GM18508 (cell line): ENCODE data around the gene TBC1D1.

Experiments used
- ATAC-seq: cut with Tn5 transposase; IDR thresholded peaks from one replicate; pipeline ENCODE4 v1.9.1; 2021; ENCODE audit warnings: moderate number of reproducible peaks; ENCODE audit not compliant: insufficient read depth, unreplicated experiment

The TBC1D1 gene

GRCh38 chr4:38178392-38178995 lies 287.6 kb downstream of the TBC1D1 start:
- ATAC-seq: no peak

DNA sequence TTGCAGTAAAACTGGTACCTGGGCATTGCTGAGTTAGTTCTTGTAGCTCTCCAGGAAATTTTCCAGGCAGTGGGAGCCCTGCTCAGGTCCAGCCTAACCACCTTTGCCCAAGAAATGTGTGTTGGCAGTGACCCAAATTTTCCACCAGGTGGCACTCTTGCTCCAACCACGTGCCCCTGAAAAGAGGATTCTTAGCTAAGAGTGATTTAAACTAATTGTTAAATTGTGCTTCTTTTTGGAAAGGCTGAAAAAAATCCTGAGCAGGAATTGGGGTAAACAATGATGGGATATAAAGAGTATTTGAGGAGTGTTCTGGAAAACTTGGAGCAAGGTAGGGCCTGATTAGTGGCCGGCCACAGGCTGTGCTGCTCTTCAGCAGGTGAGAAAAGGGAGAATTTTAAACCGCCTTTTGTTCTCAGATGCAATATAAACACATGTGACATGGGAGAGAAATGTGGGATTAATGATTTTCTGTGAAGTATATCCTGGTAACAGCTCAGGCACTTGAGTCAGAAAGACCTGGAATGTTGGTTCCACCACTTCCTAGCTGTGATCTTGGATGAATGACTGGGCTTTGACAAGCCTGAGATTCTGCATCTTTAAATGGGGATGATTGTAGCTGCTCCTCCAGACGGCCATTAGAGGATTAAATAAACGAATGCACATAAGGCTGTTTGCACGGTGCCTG lies 288.9 kb downstream of the TBC1D1 start:
- no peak for ATAC-seq

- no peak for ATAC-seq
These were observed 289.6 kb downstream of the TBC1D1 start for GRCh38 chr4:38180456-38180855.

DNA sequence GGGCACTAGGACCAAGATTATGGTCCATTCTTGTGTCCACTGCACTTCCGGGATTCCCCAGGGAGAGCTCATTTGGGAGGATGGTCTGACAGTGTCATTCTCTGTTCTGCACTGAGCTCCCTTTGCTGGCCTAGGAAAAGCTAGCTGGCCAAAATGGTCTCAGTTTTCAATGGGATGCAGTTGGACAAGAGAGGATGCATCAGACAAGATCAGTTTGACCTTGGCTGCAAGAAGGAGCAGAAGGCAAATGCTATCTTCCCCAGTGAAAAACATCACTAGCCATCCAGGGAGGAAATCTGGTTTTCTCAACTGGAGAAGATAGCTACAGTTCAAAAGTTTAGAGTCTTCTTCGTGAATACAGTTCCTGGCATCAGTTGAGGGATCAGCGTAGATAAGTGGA lies 290.4 kb downstream of the TBC1D1 start:
- no peak for ATAC-seq

DNA sequence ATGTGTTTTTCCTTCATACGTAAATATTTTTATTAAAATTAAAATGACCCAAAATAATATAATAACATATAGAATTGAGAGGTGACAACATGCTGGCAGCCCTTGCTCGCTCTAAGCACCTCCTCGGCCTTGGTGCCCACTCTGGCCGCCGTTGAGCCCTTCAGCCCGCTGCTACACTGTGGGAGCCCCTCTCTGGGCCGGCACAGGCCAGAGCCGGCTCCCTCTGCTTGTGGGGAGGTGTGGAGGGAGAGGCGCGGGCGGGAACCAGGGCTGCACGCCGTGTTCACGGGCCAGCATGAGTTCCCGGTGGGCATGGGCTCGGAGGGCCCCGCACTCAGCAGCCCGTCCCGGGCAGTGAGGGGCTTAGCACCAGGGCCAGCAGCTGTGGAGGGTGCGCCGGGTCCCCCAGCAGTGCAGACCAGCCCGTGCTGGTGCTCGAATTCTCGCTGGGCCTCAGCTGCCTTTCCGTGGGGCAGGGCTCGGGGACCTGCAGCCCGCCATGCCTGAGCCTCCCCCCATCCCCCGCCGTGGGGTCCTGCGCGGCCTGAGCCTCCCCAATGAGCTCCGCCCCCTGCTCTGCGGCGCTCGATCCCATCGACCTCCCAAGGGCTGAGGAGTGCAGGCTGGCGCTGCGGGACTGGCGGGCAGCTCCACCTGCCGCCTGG lies 291.6 kb downstream of the TBC1D1 start:
- ATAC-seq: no peak

DNA sequence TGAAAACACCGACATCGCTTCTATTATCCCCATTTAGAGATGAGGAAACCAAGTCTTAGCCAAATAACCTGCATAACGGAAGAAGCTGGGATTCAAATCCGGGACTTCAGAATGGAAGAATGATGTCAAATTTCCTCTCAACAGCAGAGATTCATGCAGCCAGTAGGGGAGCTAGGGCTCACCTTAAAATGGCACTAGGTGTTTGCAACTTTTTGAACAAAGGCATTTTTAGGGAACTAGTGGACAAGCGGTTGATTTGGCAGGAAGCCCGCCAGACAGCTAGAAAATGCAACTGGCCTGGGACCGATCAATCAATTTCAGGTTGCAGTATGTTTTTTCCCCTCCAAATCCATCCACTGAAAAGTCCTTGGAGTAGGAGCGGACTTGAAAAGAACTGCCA lies 293.5 kb downstream of the TBC1D1 start:
- ATAC-seq: no peak

DNA sequence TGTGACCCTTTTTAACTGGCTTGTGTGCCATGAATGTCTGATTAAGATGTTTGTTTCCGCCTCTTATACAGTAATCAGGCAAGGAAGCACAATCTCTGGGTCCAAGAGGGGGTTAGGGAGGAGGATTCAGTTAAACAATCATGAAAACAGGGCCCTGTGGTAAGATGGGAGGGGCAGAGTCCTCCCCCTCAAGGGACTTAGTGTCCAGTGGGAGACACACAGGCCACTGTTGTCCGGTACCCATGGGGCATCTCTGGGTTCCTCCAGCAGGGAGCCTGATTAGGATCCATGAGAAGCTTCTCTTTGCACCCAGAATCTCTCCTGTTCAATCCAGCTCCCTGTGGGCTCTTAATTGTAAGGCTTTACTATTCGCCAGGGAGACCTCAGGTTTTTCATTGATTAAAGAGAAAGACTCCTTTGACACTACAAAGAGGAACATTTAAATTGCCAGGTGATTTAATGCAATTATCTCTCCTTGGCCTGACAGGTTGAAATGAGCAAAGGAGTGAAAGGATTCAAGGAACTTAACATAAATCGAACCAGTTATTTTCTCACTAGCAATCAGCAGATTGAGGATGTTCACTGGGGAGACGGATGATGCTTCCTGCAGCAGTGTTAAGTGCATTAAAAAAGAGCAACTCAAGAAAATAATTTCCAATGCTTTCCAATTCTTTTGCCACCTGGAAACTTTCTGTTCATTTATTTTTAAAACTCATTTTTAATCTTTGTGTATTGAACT lies 294.7 kb downstream of the TBC1D1 start:
- no peak for ATAC-seq

GRCh38 chr4:38188136-38188535 lies 297.3 kb downstream of the TBC1D1 start:
- ATAC-seq: no peak

- ATAC-seq: no peak
These were observed 297.8 kb downstream of the TBC1D1 start for GRCh38 chr4:38188631-38189101.
